Mesothelial cell of epicardium (in vitro differentiated cells): ENCODE data around the gene SPRR4. TPM values are rescaled to one million over a fixed set of nuclear protein-coding genes. Genes with fewer than 3 reads are reported as not detected.

Experiments
- DNase-seq, 2 experiments: peaks; one replicate each; pipeline ENCODE4 v3.0.0; 2021; ENCODE audit warnings: low spot score in 2 of 2; ENCODE audit not compliant: unreplicated experiment in 2 of 2
- H3K27ac Mint-ChIP-seq: 2 replicates; pipeline ENCODE4 v1.8.0; 2021; ENCODE audit warnings: mixed read lengths
- H3K27me3 Mint-ChIP-seq: 2 replicates; pipeline ENCODE4 v1.8.0; 2021; ENCODE audit warnings: low read depth, mixed read lengths
- H3K36me3 Mint-ChIP-seq: 2 replicates; pipeline ENCODE4 v1.8.0; 2021; ENCODE audit warnings: mixed read lengths
- H3K4me1 Mint-ChIP-seq: 2 replicates; pipeline ENCODE4 v1.8.0; 2021; ENCODE audit warnings: mixed read lengths
- H3K4me3 Mint-ChIP-seq: 2 replicates; pipeline ENCODE4 v1.8.0; 2021; ENCODE audit warnings: mild to moderate bottlenecking, moderate library complexity, mixed read lengths
- H3K9me3 Mint-ChIP-seq: 2 replicates; pipeline ENCODE4 v1.8.0; 2021; ENCODE audit warnings: mixed read lengths
- total RNA-seq: library from RNA; stranded (reverse); gene quantifications from 3 replicates; pipeline ENCODE4 v1.2.1, GENCODE V29; 2021
- TF ChIP-seq, protein P1 (sequence below): fragments of 200-600 bp; sonication (generic); IDR thresholded peaks from one replicate; pipeline ENCODE4 v1.5.0; 2021; ENCODE audit warnings: antibody characterized with exemption; ENCODE audit not compliant: unreplicated experiment

The SPRR4 gene
- total RNA-seq, 1 donor from 2014 or later: not detected

DNA sequence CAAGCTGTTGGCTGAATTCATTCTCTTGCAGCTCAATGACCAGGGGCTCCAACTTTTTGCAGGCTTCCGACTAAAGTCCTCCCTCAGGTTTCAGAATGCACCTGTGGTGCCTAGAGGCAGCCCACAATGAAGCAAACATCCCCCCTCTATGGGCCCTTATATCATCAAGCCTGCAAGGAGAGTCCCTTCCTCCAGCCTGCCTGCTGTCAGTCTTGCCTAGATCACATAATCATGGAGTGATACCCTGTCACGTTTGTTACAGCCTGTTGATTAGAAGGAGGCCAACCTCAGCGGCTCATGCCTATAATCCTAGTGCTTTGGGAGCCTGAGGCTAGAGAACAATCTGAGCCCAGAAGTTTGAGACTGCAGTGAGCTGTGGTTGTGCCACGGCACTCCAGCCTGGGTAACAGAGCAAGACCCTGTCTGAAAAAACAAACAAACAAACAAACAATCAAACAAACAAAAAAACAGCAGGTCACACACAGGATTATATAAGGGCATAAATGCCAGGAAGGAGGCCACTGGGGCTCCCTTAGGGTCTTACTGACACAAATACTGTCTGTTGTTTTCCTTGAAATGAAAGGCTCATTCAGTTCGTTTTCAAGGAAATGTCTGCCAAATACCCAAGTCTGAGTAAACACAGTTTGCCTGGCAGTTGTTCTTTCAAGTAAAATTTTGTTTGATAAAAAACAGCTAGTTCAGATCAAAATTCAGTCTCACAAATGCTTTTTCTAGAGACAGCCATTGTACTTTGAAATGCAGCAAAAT lies 26.4 kb downstream of the SPRR4 start:
- TF ChIP-seq, protein P1, sequence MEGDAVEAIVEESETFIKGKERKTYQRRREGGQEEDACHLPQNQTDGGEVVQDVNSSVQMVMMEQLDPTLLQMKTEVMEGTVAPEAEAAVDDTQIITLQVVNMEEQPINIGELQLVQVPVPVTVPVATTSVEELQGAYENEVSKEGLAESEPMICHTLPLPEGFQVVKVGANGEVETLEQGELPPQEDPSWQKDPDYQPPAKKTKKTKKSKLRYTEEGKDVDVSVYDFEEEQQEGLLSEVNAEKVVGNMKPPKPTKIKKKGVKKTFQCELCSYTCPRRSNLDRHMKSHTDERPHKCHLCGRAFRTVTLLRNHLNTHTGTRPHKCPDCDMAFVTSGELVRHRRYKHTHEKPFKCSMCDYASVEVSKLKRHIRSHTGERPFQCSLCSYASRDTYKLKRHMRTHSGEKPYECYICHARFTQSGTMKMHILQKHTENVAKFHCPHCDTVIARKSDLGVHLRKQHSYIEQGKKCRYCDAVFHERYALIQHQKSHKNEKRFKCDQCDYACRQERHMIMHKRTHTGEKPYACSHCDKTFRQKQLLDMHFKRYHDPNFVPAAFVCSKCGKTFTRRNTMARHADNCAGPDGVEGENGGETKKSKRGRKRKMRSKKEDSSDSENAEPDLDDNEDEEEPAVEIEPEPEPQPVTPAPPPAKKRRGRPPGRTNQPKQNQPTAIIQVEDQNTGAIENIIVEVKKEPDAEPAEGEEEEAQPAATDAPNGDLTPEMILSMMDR: no peak
- DNase-seq: no peak
- H3K27me3 Mint-ChIP-seq: no peaks in the 10 kb centered on the region
- no peak overlapping the region for H3K27ac Mint-ChIP-seq
- H3K4me1 Mint-ChIP-seq: no peaks in the 10 kb centered on the region
- peaks cover 8% of the 10 kb centered on the region for H3K9me3 Mint-ChIP-seq
- no peaks in the 10 kb centered on the region for H3K36me3 Mint-ChIP-seq
- H3K4me3 Mint-ChIP-seq: no peak overlapping the region

DNA sequence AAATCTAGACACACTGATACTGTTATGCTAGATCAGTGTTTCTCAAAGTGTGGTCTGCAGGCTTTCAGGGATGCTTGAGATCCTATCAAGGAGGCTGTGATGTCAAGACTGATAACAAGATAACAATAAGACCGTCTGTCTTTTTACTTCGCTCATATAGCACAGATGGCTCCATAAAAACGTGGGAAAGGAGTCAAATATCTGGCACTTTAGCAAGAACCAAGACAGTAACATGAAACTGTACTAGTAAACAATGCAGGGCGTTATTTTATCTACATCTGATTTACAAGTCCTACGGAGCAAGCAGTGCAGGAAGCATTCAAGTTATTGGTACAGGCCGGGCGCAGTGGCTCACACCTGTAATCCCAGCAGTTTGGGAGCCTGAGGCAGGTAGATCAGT lies 27.5 kb downstream of the SPRR4 start:
- Mint-ChIP-seq H3K36me3 (no peaks in the 10 kb centered on the region), H3K9me3 (peaks cover 8% of the 10 kb centered on the region), H3K4me1 (no peaks in the 10 kb centered on the region), H3K27ac (no peak overlapping the region), H3K4me3 (no peak overlapping the region), H3K27me3 (no peaks in the 10 kb centered on the region)
- TF ChIP-seq, protein P1: no peak
- DNase-seq: no peak

DNA sequence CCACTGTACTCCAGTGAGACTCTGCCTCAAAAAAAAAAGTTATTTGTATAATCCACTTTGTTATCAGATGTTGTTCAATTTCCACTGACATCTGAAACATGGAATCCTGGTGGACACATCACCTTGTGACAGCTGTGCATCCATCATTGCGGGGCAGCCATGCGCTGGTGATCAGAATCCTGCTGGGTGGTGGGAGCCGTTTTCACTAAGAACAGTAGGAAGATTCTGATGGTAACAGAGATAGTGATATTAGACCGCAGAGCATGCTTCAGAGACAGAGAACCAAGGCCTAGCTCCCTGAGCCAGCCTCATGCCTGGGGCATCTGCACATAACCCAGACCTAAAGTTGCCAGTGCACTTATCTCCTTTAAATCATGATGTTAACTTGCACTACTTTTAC lies 28.0 kb downstream of the SPRR4 start:
- TF ChIP-seq, protein P1: no peak
- Mint-ChIP-seq H3K4me3 (no peak overlapping the region), H3K4me1 (no peaks in the 10 kb centered on the region), H3K36me3 (no peaks in the 10 kb centered on the region), H3K9me3 (peaks cover 8% of the 10 kb centered on the region), H3K27ac (no peak overlapping the region), H3K27me3 (no peaks in the 10 kb centered on the region)
- DNase-seq: no peak

DNA sequence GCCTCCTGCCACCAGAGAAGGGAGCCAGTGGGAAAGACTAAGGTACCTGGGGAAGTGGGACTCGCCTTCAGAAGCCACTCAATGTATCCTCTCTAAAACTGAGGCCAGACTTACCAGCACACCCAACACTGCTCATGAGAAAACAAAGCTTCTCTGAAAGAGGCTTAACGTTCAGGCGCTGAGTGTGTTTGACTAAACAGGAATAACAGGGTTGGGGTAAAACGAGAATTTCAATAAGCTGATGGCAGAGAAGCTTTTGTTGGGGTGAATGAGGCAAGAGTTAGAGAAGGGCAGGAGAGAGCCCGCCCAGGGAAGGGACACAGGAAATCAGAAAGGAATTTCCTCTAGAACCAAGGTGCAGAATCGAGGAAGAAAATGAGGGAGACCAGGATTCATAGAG lies 29.4 kb downstream of the SPRR4 start:
- Mint-ChIP-seq H3K27me3 (peaks cover 1% of the 10 kb centered on the region), H3K9me3 (peaks cover 8% of the 10 kb centered on the region), H3K4me1 (no peaks in the 10 kb centered on the region), H3K4me3 (no peak overlapping the region), H3K36me3 (no peaks in the 10 kb centered on the region), H3K27ac (no peak overlapping the region)
- DNase-seq: no peak
- TF ChIP-seq, protein P1: no peak

DNA sequence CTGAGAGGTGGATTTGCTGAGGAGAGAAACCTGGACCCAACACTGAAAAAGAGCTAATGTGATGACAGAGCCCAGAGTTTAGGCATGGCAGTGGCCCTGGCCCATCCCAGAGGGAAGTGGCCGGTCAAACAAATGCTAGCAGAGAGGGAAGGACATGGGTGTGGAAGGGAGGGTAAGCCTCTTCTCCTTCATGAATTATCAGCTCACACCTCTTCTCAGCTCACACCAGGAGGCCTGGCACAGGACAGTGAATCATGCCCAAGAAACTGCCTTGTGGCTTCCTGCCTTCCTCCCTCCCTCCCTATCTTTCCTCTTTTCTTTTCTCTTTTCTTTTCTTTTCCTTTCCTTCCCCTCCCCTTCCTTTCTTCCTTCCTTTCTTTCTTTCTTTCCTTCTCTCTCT lies 29.8 kb downstream of the SPRR4 start:
- peaks cover 5% of the 10 kb centered on the region for H3K9me3 Mint-ChIP-seq
- H3K4me3 Mint-ChIP-seq: no peak overlapping the region
- no peak for DNase-seq
- no peaks in the 10 kb centered on the region for H3K4me1 Mint-ChIP-seq
- peaks cover 1% of the 10 kb centered on the region for H3K27me3 Mint-ChIP-seq
- H3K36me3 Mint-ChIP-seq: no peaks in the 10 kb centered on the region
- H3K27ac Mint-ChIP-seq: no peak overlapping the region
- TF ChIP-seq, protein P1: no peak
